Activated CD8-positive, alpha-beta memory T cell treated with anti-CD3 and anti-CD28 coated beads, Interleukin-2, amount 10 ng/mL, durations not matched to agents 7 days and 5 days (primary cell): Measurements from ENCODE around the gene ANKRD13A. TPM values are rescaled to one million over a fixed set of nuclear protein-coding genes. Genes with fewer than 3 reads are reported as not detected.

ENCODE experiments used
- ATAC-seq: fragments of 150-1000 bp; cut with Tn5 transposase; one replicate; pipeline ENCODE4 v1.10.0; 2021; ENCODE audit warnings: moderate library complexity
- CTCF ChIA-PET: fragments of 350-600 bp; sonication (Branson Sonifier 250); formaldehyde crosslinking; loops from one replicate; lab custom pipeline; 2021; ENCODE audit warnings: antibody characterized with exemption; lab: Charles Lee
- DNase-seq: peaks from one replicate; pipeline ENCODE4 v3.0.0-alpha.2; 2020
- H3K27ac Mint-ChIP-seq: one replicate; pipeline ENCODE4 v1.8.0; 2021; ENCODE audit warnings: mild to moderate bottlenecking, mixed read lengths
- H3K27me3 Mint-ChIP-seq: one replicate; pipeline ENCODE4 v1.8.0; 2021; ENCODE audit warnings: mixed read lengths
- H3K36me3 Mint-ChIP-seq: one replicate; pipeline ENCODE4 v1.8.0; 2021; ENCODE audit warnings: mild to moderate bottlenecking, mixed read lengths
- H3K4me1 Mint-ChIP-seq: one replicate; pipeline ENCODE4 v1.8.0; 2021; ENCODE audit warnings: mixed read lengths
- H3K4me3 Mint-ChIP-seq: one replicate; pipeline ENCODE4 v1.8.0; 2021; ENCODE audit warnings: mild to moderate bottlenecking, moderate library complexity, mixed read lengths
- H3K9me3 Mint-ChIP-seq: one replicate; pipeline ENCODE4 v1.8.0; 2022; ENCODE audit warnings: low read depth, mixed read lengths
- total RNA-seq, 2 experiments: library from RNA; stranded (reverse); gene quantifications; one replicate each; pipeline ENCODE4 v1.2.3, GENCODE V29; 2021

The ANKRD13A gene
- 10 to 100 TPM; 68.6 to 78.2 TPM for total RNA-seq

GRCh38 chr12:109998904-109999648 is at the start of gene ANKRD13A:
TSS of gene ANKRD13A (plus strand) at chr12:109999430. CDS start at chr12:109999689, 259 bp downstream.
- peaks cover 49% of the 10 kb centered on the region for H3K4me1 Mint-ChIP-seq
- no peaks in the 10 kb centered on the region for H3K27me3 Mint-ChIP-seq
- H3K27ac Mint-ChIP-seq: peak within 1 kb of the TSS; percentile 97
- no peaks in the 10 kb centered on the region for H3K9me3 Mint-ChIP-seq
- DNase-seq: peak; percentile 94
- H3K4me3 Mint-ChIP-seq: peak within 1 kb of the TSS; percentile 91
- ATAC-seq: peak; percentile 75
- CTCF ChIA-PET: interaction anchor here (1.2 to 2.3 kb wide), 5 partner anchors 12 to 470 kb away, joined by 3 to 9 read pairs (median 4); no protein-coding TSS in a partner anchor
- peaks cover 15% of the 10 kb centered on the region for H3K36me3 Mint-ChIP-seq

- Mint-ChIP-seq H3K4me3 (no peak overlapping the region), H3K27ac (no peak overlapping the region), H3K27me3 (no peaks in the 10 kb centered on the region), H3K4me1 (peaks cover 36% of the 10 kb centered on the region), H3K9me3 (no peaks in the 10 kb centered on the region), H3K36me3 (peaks cover 67% of the 10 kb centered on the region)
- DNase-seq (no peak), ATAC-seq (no peak)
- CTCF ChIA-PET: no interaction called here
Measured at GRCh38 chr12:109950625-109951024, 48.6 kb upstream of the ANKRD13A start.

DNA sequence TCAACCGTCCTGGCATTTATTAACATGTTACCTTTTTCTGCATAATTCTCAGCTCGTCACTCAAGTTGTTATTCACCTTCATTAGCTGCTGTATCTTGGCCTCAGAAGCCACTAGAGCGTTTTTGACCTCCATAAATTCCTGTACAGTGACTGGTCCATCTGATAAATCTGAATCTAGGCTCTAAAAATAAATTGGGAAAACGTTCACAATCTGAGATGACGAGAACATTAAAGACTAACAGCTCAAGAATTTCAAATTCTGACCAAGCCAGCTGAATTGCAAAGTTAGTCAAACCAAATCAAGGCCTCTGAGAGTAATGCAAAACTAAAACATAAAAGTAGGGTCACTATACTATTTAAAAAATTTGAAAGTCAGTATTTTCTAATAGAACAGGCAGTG is 48.1 kb upstream of the ANKRD13A start:
- no peak overlapping the region for H3K4me3 Mint-ChIP-seq
- H3K9me3 Mint-ChIP-seq: no peaks in the 10 kb centered on the region
- DNase-seq (no peak), ATAC-seq (no peak)
- CTCF ChIA-PET: no interaction called here
- no peaks in the 10 kb centered on the region for H3K27me3 Mint-ChIP-seq
- H3K4me1 Mint-ChIP-seq: peaks cover 36% of the 10 kb centered on the region
- H3K36me3 Mint-ChIP-seq: peaks cover 70% of the 10 kb centered on the region
- no peak overlapping the region for H3K27ac Mint-ChIP-seq

- H3K4me3 Mint-ChIP-seq: no peak overlapping the region
- CTCF ChIA-PET: no interaction called here
- no peak for DNase-seq
- peaks cover 32% of the 10 kb centered on the region for H3K4me1 Mint-ChIP-seq
- no peaks in the 10 kb centered on the region for H3K9me3 Mint-ChIP-seq
- H3K36me3 Mint-ChIP-seq: peaks cover 69% of the 10 kb centered on the region
- H3K27ac Mint-ChIP-seq: no peak overlapping the region
- no peaks in the 10 kb centered on the region for H3K27me3 Mint-ChIP-seq
- no peak for ATAC-seq
Measured at GRCh38 chr12:109951751-109952150, 47.5 kb upstream of the ANKRD13A start.

GRCh38 chr12:109952160-109952858 is 46.9 kb upstream of the ANKRD13A start:
- peaks cover 67% of the 10 kb centered on the region for H3K36me3 Mint-ChIP-seq
- no peak overlapping the region for H3K4me3 Mint-ChIP-seq
- peaks cover 27% of the 10 kb centered on the region for H3K4me1 Mint-ChIP-seq
- DNase-seq: peak; percentile 40
- no peaks in the 10 kb centered on the region for H3K27me3 Mint-ChIP-seq
- ATAC-seq: peak; percentile 45
- H3K9me3 Mint-ChIP-seq: no peaks in the 10 kb centered on the region
- CTCF ChIA-PET: no interaction called here
- H3K27ac Mint-ChIP-seq: peak overlapping the region; percentile 1

- H3K27ac Mint-ChIP-seq: no peak overlapping the region
- CTCF ChIA-PET: interaction anchor here (1.0 kb wide), 1 partner anchor 14 kb away, joined by 3 read pairs; no protein-coding TSS in a partner anchor
- H3K4me1 Mint-ChIP-seq: peaks cover 21% of the 10 kb centered on the region
- H3K27me3 Mint-ChIP-seq: no peaks in the 10 kb centered on the region
- peak; percentile 35 for DNase-seq
- peaks cover 64% of the 10 kb centered on the region for H3K36me3 Mint-ChIP-seq
- H3K4me3 Mint-ChIP-seq: no peak overlapping the region
- H3K9me3 Mint-ChIP-seq: no peaks in the 10 kb centered on the region
- ATAC-seq: no peak
Measured at GRCh38 chr12:109952873-109953272, 46.4 kb upstream of the ANKRD13A start.

GRCh38 chr12:109953656-109954055 is 45.6 kb upstream of the ANKRD13A start:
- Mint-ChIP-seq H3K4me1 (peaks cover 14% of the 10 kb centered on the region), H3K27ac (peak overlapping the region; percentile 18), H3K36me3 (peaks cover 64% of the 10 kb centered on the region), H3K9me3 (no peaks in the 10 kb centered on the region), H3K4me3 (no peak overlapping the region), H3K27me3 (no peaks in the 10 kb centered on the region)
- CTCF ChIA-PET: interaction anchor here (1.0 kb wide), 1 partner anchor 14 kb away, joined by 3 read pairs; no protein-coding TSS in a partner anchor
- DNase-seq (no peak), ATAC-seq (no peak)

DNA sequence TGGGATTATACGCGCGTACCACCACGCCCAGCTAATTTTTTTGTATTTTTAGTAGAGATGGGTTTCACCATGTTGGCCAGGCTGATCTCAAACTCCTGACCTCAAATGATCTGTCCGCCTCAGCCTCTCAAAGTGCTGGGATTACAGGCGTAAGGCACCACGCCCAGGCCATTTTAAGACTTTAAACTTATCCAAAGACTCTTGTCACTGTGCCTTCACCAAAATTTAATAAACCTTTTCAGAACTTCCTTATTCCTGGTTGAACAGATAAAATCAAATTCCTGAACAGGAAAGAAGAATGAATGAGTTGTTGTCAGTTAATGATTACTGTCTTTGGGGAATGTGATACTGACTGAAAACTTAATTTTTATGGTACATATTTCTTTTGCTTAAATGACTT is 40.9 kb upstream of the ANKRD13A start:
- H3K4me1 Mint-ChIP-seq: peaks cover 16% of the 10 kb centered on the region
- CTCF ChIA-PET: no interaction called here
- H3K27ac Mint-ChIP-seq: no peak overlapping the region
- DNase-seq (no peak), ATAC-seq (no peak)
- H3K9me3 Mint-ChIP-seq: no peaks in the 10 kb centered on the region
- no peak overlapping the region for H3K4me3 Mint-ChIP-seq
- H3K27me3 Mint-ChIP-seq: no peaks in the 10 kb centered on the region
- H3K36me3 Mint-ChIP-seq: peaks cover 54% of the 10 kb centered on the region

GRCh38 chr12:109959411-109960093 is 39.7 kb upstream of the ANKRD13A start:
- no peak overlapping the region for H3K27ac Mint-ChIP-seq

DNA sequence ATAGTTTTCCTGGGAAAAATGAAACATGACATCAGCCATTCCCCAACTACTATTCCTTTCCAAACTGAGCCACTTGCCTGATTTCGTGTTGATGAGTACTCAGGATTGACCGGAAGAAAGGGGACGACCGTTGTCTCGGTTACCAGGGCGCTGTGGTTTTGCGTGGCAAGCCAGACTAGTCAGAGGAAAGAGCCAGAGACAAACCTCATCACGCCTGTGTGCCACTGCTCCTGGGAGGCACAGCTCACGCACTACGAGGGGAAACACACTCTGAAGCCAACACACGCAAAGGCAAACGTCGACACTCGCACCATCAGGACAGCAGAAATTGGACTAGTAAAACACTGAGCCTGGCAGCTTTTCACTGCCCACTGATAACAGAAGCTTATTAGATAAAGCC is 38.0 kb upstream of the ANKRD13A start:
- ATAC-seq: no peak
- Mint-ChIP-seq H3K27me3 (no peaks in the 10 kb centered on the region), H3K4me1 (peaks cover 13% of the 10 kb centered on the region), H3K9me3 (no peaks in the 10 kb centered on the region), H3K36me3 (peaks cover 55% of the 10 kb centered on the region), H3K27ac (no peak overlapping the region), H3K4me3 (no peak overlapping the region)
- CTCF ChIA-PET: interaction anchor here (1.2 kb wide), 1 partner anchor 13 kb away, joined by 3 read pairs; no protein-coding TSS in a partner anchor
- DNase-seq: no peak

More at GRCh38 chr12:109959411-109960093, 39.7 kb upstream of the ANKRD13A start:
- ATAC-seq: no peak
- Mint-ChIP-seq H3K9me3 (no peaks in the 10 kb centered on the region), H3K27me3 (no peaks in the 10 kb centered on the region), H3K36me3 (peaks cover 52% of the 10 kb centered on the region), H3K4me1 (peaks cover 13% of the 10 kb centered on the region), H3K4me3 (no peak overlapping the region)
- DNase-seq: no peak
- CTCF ChIA-PET: no interaction called here

DNA sequence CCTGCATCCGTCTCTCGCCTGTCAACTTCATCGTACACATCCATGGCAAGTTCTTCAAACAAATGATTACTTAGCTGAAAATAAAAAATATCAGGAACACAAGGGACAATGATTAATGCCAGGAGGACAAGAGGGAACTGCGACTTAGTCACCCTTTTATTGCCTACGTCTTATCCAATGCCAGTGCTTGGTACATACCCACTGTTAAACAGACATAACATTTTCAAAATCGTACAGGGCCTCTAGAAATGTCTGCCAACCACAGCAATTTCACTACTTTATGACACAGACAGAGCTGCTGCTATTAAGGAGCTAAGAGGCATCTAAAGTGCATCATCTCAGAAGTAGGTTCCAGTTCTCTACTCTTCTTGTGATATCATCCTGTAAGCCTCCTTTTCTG is 37.6 kb upstream of the ANKRD13A start:
- peaks cover 55% of the 10 kb centered on the region for H3K36me3 Mint-ChIP-seq
- no peak overlapping the region for H3K4me3 Mint-ChIP-seq
- ATAC-seq: no peak
- peaks cover 15% of the 10 kb centered on the region for H3K4me1 Mint-ChIP-seq
- CTCF ChIA-PET: no interaction called here
- H3K27me3 Mint-ChIP-seq: no peaks in the 10 kb centered on the region
- no peak for DNase-seq
- H3K9me3 Mint-ChIP-seq: no peaks in the 10 kb centered on the region
- no peak overlapping the region for H3K27ac Mint-ChIP-seq

GRCh38 chr12:109962398-109962797 is 36.8 kb upstream of the ANKRD13A start:
- peak; percentile 35 for ATAC-seq

GRCh38 chr12:109963330-109963729 is 35.9 kb upstream of the ANKRD13A start:
- H3K36me3 Mint-ChIP-seq: peaks cover 58% of the 10 kb centered on the region
- DNase-seq (no peak), ATAC-seq (no peak)
- CTCF ChIA-PET: interaction anchor here (0.6 to 2.0 kb wide), 3 partner anchors 10 to 33 kb away, joined by 4 to 7 read pairs (median 4); no protein-coding TSS in a partner anchor
- peak overlapping the region; percentile 17 for H3K27ac Mint-ChIP-seq
- no peak overlapping the region for H3K4me3 Mint-ChIP-seq
- no peaks in the 10 kb centered on the region for H3K27me3 Mint-ChIP-seq
- no peaks in the 10 kb centered on the region for H3K9me3 Mint-ChIP-seq
- peaks cover 28% of the 10 kb centered on the region for H3K4me1 Mint-ChIP-seq

More at GRCh38 chr12:109962398-109962797, 36.8 kb upstream of the ANKRD13A start:
- H3K4me3 Mint-ChIP-seq: no peak overlapping the region
- no peaks in the 10 kb centered on the region for H3K27me3 Mint-ChIP-seq
- H3K9me3 Mint-ChIP-seq: no peaks in the 10 kb centered on the region
- peak overlapping the region; percentile 40 for H3K27ac Mint-ChIP-seq
- CTCF ChIA-PET: no interaction called here
- DNase-seq: no peak
- peaks cover 20% of the 10 kb centered on the region for H3K4me1 Mint-ChIP-seq
- peaks cover 55% of the 10 kb centered on the region for H3K36me3 Mint-ChIP-seq
